Stimulated activated effector memory CD8-positive, alpha-beta T cell treated with anti-CD3 and anti-CD28 coated beads, Interleukin-12 subunit alpha, Interleukin-12 subunit beta, amount 100 ng/mL, for 72 hours (primary cell): Measurements from ENCODE around the gene PLEKHJ1.
A peak's percentile ranks its signal among the peaks of the same experiment; 100 is the strongest.
"Not testable (repeated sequence)": the region's sequence is repeated elsewhere in the genome, so short reads cannot be mapped to it uniquely, and the experiment has no call there.

Source experiments
- ATAC-seq: fragments of 150-1000 bp; cut with Tn5 transposase; 2 replicates; pipeline ENCODE4 v1.10.0; 2021
- DNase-seq, 2 donors: peaks; one replicate each; pipeline ENCODE4 v3.0.0; 2021 to 2022; ENCODE audit warnings: low spot score in 2 of 2
- H3K27ac Mint-ChIP-seq: one replicate; pipeline ENCODE4 v1.8.0; 2022; ENCODE audit warnings: mild to moderate bottlenecking, mixed read lengths
- H3K36me3 Mint-ChIP-seq: one replicate; pipeline ENCODE4 v1.8.0; 2022; ENCODE audit warnings: mild to moderate bottlenecking, mixed read lengths
- H3K4me1 Mint-ChIP-seq: one replicate; pipeline ENCODE4 v1.8.0; 2022; ENCODE audit warnings: mixed read lengths
- H3K4me3 Mint-ChIP-seq: one replicate; pipeline ENCODE4 v1.8.0; 2022; ENCODE audit warnings: mild to moderate bottlenecking, mixed read lengths
- H3K9me3 Mint-ChIP-seq: one replicate; pipeline ENCODE4 v1.8.0; 2022; ENCODE audit warnings: mixed read lengths

PLEKHJ1 gene, protein sequence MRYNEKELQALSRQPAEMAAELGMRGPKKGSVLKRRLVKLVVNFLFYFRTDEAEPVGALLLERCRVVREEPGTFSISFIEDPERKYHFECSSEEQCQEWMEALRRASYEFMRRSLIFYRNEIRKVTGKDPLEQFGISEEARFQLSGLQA

DNA sequence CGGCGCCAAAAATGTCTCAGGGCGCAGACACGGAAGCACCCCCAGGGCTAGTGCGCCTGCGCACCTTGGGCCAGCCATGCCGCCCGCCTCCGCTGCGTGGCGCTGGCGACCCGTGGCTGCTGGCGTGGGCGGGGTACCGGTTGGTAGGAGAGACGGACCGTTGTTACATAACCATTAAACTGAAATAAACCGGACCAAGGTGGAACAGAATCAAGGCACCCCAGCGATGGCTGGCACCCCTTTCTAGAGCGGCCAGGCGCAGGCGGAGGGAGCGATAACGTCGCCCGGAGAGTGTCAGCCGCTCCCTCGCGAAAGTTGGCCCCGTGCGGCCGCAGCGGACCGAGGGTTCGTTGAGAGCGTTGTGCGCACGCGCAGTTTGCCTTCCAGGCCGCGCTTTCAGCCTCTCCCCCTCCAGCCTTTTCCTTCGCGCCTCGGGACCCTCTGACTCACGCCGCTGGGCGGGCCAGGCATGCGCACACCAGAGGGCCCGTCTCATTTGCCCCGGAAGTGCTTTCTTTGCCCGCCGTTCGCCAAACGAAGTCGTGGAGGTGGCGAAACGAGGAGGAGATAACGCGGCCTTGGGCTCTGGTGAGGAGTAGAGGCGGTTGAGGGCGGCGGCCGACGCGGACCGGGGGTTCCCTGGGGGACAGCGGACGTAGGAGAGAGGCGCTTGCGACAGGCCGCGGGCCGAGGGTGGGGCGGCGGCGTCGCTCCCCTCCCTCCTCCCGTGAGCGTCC lies at the start of gene PLEKHJ1, which contains the start of gene SF3A2:
Gene PLEKHJ1 (minus strand): TSS at position 16 of the 737 bp plus-strand sequence. CDS start 81 bp downstream, outside the sequence.
Gene SF3A2 (plus strand): TSS at position 511 of the 737 bp plus-strand sequence. CDS start 6,595 bp downstream, outside the sequence.
- peaks cover 98% of the 10 kb centered on the region for H3K36me3 Mint-ChIP-seq
- H3K9me3 Mint-ChIP-seq = no peaks in the 10 kb centered on the region
- H3K4me1 Mint-ChIP-seq = peaks cover 73% of the 10 kb centered on the region
- peak within 1 kb of the TSS; percentile 98 for H3K4me3 Mint-ChIP-seq
- H3K27ac Mint-ChIP-seq = peak within 1 kb of the TSS; percentile 100
- peak; percentile 100 for DNase-seq
- ATAC-seq = peak; percentile 84

DNA sequence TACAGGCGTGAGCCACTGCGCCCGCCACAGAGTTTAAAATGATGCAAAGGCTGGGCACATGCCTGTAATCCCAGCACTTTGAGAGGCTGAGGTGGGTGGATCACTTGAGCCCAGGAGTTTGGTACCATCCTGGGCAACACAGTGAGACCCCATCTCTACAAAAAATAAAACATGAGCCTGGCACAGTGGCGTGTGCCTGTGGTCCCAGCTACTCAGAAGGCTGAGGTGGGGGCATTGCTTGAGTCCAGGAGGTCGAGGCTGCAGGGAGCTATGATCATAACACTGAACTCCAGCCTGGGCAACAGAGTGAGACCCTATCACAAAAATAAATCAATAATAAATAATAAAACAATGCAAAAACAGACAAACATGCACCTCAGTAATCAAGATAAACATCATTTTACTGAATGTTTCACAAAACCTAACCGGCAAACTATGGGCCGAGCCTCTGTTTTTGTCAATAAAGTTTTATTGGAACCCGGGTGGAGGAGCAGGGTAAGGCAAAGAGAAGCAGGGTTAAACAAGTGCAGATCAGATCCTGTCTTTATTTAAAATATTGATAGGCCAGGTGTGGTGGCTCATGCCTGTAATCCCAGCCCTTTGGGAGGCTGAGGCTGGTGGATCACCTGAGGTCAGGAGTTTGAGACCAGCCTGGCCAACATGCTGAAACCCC lies 47.8 kb upstream of the PLEKHJ1 start:
- Mint-ChIP-seq H3K4me3 (no peak overlapping the region), H3K36me3 (peaks cover 24% of the 10 kb centered on the region), H3K4me1 (peaks cover 25% of the 10 kb centered on the region), H3K9me3 (no peaks in the 10 kb centered on the region), H3K27ac (no peak overlapping the region)
- ATAC-seq (no peak), DNase-seq (no peak)

DNA sequence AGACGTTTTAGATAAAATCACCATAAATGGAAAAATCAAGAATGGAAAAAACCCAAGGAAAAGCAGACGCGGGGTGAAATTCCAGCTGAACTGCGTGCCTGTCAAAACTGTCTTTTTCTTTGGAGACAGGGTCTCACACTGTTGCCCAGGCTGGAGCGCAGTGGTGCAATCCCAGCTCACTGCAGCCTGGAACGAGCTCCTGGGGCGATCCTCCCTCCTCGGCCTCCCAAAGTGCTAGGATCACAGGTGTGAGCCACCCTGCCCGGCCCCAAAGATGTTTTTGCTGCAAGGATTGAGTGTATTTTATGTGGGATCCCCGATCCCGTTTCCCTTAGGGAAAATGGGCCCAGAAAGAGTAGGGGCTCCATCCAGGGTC lies 46.7 kb upstream of the PLEKHJ1 start:
- H3K4me3 Mint-ChIP-seq = peak overlapping the region; percentile 73
- peaks cover 15% of the 10 kb centered on the region for H3K4me1 Mint-ChIP-seq
- H3K9me3 Mint-ChIP-seq = no peaks in the 10 kb centered on the region
- H3K36me3 Mint-ChIP-seq = peaks cover 30% of the 10 kb centered on the region
- H3K27ac Mint-ChIP-seq = peak overlapping the region; percentile 85
- DNase-seq = no peak
- ATAC-seq = no peak

DNA sequence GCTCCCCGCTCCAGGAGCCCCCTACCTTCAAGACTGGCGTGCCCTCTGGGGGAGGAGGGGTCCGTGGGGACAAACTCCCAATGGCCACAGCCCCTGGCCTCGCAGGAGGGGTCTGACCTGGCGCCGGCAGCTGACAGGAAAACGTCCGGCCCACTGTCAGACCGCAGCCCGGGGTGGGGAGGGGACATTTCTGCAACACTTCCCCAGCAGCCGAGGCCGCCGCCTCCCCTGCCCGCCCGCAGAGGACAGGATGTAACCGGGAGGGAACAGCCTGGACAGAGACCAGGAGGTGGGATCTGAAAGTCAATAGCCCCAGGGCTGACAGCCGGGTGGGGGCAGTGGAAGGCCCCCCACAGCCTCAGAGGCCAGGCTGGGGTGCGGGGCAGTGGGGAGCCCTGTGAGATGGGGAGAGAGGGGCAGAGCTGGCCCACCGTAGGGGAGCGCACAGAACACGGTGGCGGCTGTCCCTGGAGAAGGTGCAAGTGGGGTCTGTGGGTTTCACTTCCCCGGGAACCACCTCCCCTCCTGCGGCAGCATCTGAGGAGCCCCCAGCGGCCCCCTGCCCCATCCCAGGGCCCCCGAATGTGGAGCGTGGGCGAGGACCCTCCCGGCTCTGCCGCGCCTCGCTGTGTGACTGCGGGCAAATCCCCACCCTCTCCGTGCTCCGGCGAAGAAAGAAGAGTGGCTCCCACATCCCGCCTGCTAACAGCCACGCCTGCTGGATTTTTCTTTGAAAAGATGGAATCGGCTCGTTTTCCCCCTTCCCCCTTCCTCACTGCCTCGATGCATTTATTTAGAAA lies 46.1 kb upstream of the PLEKHJ1 start, which contains the start of gene PEAK3:
Gene PEAK3 (minus strand): TSS at position 114 of the 800 bp plus-strand sequence. CDS start 1,244 bp downstream, outside the sequence.
- peaks cover 35% of the 10 kb centered on the region for H3K36me3 Mint-ChIP-seq
- H3K4me3 Mint-ChIP-seq = peak within 1 kb of the TSS; percentile 73
- no peaks in the 10 kb centered on the region for H3K9me3 Mint-ChIP-seq
- peak; percentile 58 for ATAC-seq
- DNase-seq = no peak
- H3K4me1 Mint-ChIP-seq = peaks cover 15% of the 10 kb centered on the region
- peak within 1 kb of the TSS; percentile 85 for H3K27ac Mint-ChIP-seq

DNA sequence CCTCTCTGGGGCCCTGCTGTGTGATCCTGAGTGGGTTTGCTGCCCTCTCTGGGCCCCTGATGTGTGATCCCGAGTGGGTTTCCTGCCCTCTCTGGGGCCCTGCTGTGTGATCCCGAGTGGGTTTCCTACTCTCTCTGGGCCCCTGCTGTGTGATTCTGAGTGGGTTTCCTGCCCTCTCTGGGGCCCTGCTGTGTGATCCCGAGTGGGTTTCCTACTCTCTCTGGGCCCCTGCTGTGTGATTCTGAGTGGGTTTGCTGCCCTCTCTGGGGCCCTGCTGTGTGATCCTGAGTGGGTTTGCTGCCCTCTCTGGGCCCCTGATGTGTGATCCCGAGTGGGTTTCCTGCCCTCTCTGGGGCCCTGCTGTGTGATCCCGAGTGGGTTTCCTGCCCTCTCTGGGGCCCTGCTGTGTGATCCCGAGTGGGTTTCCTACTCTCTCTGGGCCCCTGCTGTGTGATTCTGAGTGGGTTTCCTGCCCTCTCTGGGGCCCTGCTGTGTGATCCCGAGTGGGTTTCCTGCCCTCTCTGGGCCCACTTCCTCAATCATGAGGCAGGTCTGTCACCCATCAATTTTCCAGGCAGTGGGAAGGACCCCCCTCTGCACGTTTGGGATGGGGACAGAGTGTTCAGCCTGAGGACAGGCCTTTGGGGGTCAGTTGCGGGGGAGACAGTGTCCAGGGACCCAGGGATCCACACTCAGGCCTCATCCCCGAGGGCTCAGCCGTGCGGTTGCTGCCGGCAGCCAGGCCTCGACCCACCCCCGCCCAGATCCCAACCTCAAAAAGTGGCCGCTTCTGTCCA lies 45.3 kb upstream of the PLEKHJ1 start:
- not testable (repeated sequence) for ATAC-seq, DNase-seq, H3K9me3 Mint-ChIP-seq
- H3K27ac Mint-ChIP-seq = peak overlapping the region; percentile 85
- H3K4me1 Mint-ChIP-seq = peaks cover 15% of the 10 kb centered on the region
- H3K36me3 Mint-ChIP-seq = peaks cover 43% of the 10 kb centered on the region
- H3K4me3 Mint-ChIP-seq = peak overlapping the region; percentile 73

DNA sequence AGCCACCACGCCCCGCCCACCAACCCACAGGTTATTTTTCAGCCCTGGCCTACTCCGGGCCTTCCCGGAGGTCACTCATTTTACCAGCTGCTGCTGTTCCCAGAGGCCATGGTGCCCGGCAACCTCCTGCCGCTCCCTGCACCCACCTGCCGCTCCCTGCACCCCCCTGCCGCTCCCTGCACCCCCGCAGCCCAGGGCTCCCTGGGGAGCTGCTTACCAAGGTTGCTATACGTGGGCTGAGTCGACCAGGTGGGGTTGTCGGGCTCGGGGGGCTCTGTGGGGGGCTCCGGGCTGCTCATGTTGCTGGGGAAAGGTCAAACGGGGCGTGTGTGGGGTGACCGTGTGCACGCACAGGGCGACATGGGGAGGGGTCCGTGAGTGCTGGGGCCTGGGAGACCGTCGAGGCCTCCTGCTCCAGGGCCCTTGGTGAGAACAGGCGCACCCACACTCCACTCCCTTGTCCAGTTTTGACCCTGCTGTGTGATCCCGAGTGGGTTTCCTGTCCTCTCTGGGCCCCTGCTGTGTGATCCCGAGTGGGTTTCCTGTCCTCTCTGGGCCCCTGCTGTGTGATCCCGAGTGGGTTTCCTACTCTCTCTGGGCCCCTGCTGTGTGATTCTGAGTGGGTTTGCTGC lies 44.6 kb upstream of the PLEKHJ1 start:
- Mint-ChIP-seq H3K4me3 (no peak overlapping the region), H3K27ac (no peak overlapping the region), H3K36me3 (peaks cover 47% of the 10 kb centered on the region), H3K9me3 (no peaks in the 10 kb centered on the region), H3K4me1 (peaks cover 15% of the 10 kb centered on the region)
- ATAC-seq (no peak), DNase-seq (no peak)

DNA sequence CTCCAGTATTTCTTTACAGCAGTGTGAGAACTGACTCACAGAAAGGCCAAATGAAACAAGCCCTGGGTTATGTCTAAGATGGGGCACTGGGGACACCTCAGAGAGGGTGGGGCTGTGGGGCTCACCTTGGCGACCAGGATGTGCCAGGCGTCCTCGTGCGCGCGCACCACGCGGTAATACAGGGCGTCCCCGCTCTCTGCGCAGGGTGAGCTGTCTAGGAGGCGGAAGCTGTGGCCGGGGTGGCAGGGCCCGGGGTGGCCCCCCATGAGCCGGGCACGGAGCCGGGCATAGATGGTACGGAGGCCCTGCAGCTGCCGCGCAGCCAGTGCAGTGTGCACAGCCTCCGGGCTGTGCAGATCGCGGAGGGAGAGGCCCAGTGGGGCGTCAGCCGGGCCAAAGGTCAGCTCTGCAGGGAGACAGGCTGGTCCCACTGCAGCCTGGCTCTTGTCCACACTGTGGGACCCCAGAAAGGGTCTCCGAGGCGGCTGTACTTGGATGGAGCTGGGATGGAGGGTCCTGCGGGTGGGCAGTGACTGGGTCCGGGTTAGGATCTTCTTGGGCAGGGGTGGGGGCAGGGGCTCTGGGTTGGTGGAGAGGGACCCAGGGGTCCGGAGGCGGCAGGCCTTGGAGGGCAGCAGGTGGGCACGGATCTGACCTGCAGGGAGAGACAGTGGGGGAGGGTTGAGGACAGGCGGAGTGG lies 42.5 kb upstream of the PLEKHJ1 start:
- H3K36me3 Mint-ChIP-seq = peaks cover 61% of the 10 kb centered on the region
- ATAC-seq (peak; percentile 1), DNase-seq (no peak)
- peaks cover 30% of the 10 kb centered on the region for H3K4me1 Mint-ChIP-seq
- H3K4me3 Mint-ChIP-seq = no peak overlapping the region
- H3K27ac Mint-ChIP-seq = peak overlapping the region; percentile 54
- no peaks in the 10 kb centered on the region for H3K9me3 Mint-ChIP-seq

DNA sequence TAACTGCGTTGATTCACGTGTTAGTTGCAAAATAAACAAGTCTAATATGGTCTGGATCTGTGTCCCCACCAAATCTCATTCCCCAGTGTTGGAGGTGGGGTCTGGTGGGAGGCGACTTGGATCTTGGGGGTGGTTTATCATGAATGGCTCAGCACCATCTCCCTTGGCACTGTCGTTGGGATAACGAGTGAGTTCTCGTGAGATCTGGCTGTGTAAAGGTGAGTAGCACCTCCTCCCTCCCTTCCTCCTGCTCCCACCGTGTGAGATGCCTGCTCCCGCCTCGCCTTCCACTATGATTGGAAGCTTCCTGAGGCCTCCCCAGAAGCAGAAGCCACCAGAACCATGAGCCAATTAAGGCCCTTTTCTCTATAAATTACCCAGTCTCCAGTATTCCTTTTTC lies 41.0 kb upstream of the PLEKHJ1 start:
- DNase-seq (no peak), ATAC-seq (no peak)
- H3K4me1 Mint-ChIP-seq = peaks cover 35% of the 10 kb centered on the region
- H3K4me3 Mint-ChIP-seq = no peak overlapping the region
- no peak overlapping the region for H3K27ac Mint-ChIP-seq
- peaks cover 67% of the 10 kb centered on the region for H3K36me3 Mint-ChIP-seq
- H3K9me3 Mint-ChIP-seq = no peaks in the 10 kb centered on the region

DNA sequence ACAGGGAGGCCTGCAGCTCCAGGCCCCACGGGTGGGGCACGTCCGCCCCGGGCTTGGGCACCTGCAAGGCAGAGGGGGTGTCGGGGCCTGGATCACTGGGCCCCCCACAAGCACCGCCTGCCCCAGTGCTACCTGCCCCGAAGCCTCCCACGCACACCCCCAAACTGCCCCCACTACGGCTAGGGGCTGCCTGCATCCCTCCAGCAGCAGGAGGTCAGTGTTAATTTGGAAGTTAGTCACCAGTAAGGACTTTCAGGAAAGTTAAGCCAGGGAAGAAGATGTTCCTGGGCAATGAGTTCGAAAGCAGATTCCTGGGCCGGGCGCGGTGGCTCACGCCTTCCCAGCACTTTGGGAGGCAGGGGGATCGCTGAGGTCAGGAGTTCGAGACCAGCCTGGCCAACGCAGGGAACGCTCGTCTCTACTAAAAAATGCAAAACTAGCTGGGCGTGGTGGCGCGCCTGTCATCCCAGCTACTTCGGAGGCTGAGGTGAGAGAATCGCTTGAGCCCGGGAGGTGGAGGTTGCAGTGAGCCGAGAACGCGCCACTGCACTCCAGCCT lies 40.4 kb upstream of the PLEKHJ1 start:
- ATAC-seq (no peak), DNase-seq (no peak)
- Mint-ChIP-seq H3K9me3 (no peaks in the 10 kb centered on the region), H3K4me3 (no peak overlapping the region), H3K27ac (peak overlapping the region; percentile 72), H3K4me1 (peaks cover 36% of the 10 kb centered on the region), H3K36me3 (peaks cover 72% of the 10 kb centered on the region)

DNA sequence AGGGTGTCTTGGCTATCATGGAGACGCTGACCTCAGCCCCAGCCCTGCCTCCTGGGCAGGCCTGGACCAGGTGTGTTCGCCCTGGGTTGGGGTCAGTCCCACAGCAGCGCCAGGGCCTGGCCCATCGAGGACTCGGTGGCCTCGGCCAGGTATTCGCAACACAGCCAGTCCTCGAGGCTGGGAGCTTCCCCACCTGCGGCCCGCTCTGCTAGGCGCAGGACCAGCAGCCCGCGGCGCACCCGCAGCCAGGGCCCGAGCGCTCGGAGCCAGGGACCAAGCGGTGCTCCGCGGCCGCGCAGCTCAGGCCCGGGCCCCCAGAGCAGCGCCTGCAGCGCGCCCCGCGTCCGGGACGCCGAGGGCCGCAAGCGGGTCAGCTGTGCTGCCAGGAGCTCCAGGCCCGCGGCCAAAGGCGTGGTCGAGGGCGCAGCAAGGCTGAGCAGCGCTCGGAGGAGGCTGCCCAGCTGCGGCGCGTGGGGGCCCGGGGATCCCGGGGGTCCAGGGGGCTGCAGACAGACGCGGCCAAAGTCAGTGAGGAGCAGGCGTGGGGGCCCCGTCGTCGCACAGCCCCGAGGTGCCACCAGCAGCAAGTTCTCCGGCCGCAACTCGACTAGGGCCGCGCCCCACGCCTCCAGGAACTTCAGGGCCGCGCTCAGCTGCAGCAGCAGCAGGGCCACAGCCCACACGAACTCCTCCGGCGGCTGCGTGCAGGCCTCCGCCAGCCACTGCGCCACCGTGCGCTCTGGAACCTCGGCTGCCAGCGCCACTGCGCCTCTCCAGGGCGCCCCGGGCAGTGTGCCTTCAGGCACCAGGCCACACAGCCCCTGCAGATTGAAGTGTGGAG lies 39.7 kb upstream of the PLEKHJ1 start:
- peaks cover 40% of the 10 kb centered on the region for H3K4me1 Mint-ChIP-seq
- no peaks in the 10 kb centered on the region for H3K9me3 Mint-ChIP-seq
- no peak for DNase-seq
- peaks cover 79% of the 10 kb centered on the region for H3K36me3 Mint-ChIP-seq
- peak overlapping the region; percentile 72 for H3K27ac Mint-ChIP-seq
- no peak overlapping the region for H3K4me3 Mint-ChIP-seq
- no peak for ATAC-seq

DNA sequence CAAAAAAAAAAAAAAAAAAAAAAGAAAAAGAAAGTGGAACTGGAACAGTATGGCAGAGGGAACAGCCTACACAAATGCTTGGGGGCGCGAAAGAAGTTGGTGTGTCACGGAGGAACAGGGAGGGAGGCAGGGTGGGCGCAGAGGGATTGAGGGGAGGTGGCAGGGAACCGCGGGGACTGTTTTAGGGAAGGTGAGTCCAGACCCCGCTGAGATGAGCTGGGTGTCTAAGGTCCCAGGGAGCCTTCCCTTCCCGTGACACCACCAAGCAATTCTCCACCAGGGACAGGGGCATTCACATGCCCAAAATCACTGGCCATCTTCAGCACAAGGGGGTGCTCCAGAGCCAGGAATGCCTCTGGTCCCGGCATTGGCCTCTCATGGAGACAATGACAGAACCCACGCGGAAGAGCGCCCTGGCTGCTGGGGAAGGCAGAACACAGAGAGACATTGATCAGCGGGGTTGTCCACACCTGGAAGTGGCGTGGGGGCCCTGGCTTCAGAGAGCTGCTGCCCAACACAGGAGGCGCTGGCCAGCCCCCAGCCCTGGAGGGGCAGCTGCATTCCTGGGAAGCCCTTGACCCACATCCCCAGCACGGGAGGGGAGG lies 38.9 kb upstream of the PLEKHJ1 start:
- Mint-ChIP-seq H3K27ac (peak overlapping the region; percentile 95), H3K4me3 (no peak overlapping the region), H3K36me3 (peaks cover 87% of the 10 kb centered on the region), H3K4me1 (peaks cover 40% of the 10 kb centered on the region), H3K9me3 (no peaks in the 10 kb centered on the region)
- ATAC-seq = no peak
- DNase-seq = no peak

DNA sequence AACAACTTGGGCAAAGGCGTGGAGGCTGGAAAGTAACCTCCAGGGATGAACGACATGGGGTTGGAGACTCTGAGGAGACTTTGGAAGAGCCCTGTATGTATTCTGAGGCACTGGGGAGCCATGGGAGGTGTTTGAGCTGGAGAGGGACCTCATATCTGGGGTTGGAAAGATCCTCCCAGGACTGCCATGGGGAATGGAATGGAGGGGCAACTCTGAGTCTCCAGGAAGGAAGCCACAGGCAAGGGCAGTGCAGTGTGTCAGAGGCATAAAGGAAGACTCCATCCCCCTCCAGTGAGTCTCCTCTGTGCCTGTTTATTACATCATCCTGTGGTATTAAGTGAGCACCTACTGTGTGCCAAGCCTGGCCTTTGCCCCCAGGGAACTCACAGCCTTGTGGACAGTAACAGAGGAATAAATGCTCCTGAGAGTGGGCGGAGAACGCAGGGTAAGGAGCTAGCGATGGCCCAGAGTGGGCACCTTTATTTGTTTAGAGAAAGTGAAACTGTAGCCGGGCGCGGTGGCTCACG lies 38.1 kb upstream of the PLEKHJ1 start:
- no peaks in the 10 kb centered on the region for H3K9me3 Mint-ChIP-seq
- peaks cover 92% of the 10 kb centered on the region for H3K36me3 Mint-ChIP-seq
- DNase-seq = no peak
- peak overlapping the region; percentile 84 for H3K4me3 Mint-ChIP-seq
- peak overlapping the region; percentile 95 for H3K27ac Mint-ChIP-seq
- H3K4me1 Mint-ChIP-seq = peaks cover 40% of the 10 kb centered on the region
- ATAC-seq = no peak
